Endodermal cell (in vitro differentiated cells): ENCODE data around the gene LGALS4. TPM values are rescaled to one million over a fixed set of nuclear protein-coding genes. Genes with fewer than 3 reads are reported as not detected.
"Not testable (repeated sequence)": the region's sequence is repeated elsewhere in the genome, so short reads cannot be mapped to it uniquely, and the experiment has no call there.

Experiments used
- DNase-seq: peaks from one replicate; pipeline ENCODE4 v3.0.0-alpha.2; 2017
- H3K27ac ChIP-seq: 2 replicates; pipeline ENCODE4 v1.5.1; 2013; ENCODE audit warnings: mild to moderate bottlenecking, low read depth, low read length, moderate library complexity
- H3K27me3 ChIP-seq: 2 replicates; pipeline ENCODE4 v1.6.1; 2013; ENCODE audit warnings: mild to moderate bottlenecking, low read length, moderate library complexity; ENCODE audit not compliant: insufficient read depth, control insufficient read depth, poor library complexity, severe bottlenecking
- H3K36me3 ChIP-seq: 2 replicates; pipeline ENCODE4 v1.7.0; 2013; ENCODE audit warnings: mild to moderate bottlenecking, low read length, moderate library complexity; ENCODE audit not compliant: control insufficient read depth, insufficient read depth
- H3K4me1 ChIP-seq: one replicate; pipeline ENCODE4 v1.7.0; 2013; ENCODE audit warnings: low read length; ENCODE audit not compliant: control insufficient read depth, insufficient read depth
- H3K4me3 ChIP-seq: 2 replicates; pipeline ENCODE4 v1.5.1; 2013; ENCODE audit warnings: mild to moderate bottlenecking, low read length, moderate library complexity
- H3K9ac ChIP-seq: 2 replicates; pipeline ENCODE4 v1.6.1; 2013; ENCODE audit warnings: mild to moderate bottlenecking, low read length, moderate library complexity; ENCODE audit not compliant: poor library complexity, severe bottlenecking; ENCODE audit errors: extremely low read depth
- H3K9me3 ChIP-seq: 2 replicates; pipeline ENCODE4 v1.6.1; 2013; ENCODE audit warnings: mild to moderate bottlenecking, low read length, moderate library complexity; ENCODE audit not compliant: control insufficient read depth
- H3K27ac Mint-ChIP-seq: 2 replicates; pipeline ENCODE4 v1.8.0; 2020; ENCODE audit warnings: mixed read lengths
- H3K27me3 Mint-ChIP-seq: 2 replicates; pipeline ENCODE4 v1.8.0; 2021; ENCODE audit warnings: mild to moderate bottlenecking, mixed read lengths; ENCODE audit not compliant: insufficient read depth
- H3K36me3 Mint-ChIP-seq: 2 replicates; pipeline ENCODE4 v1.8.0; 2020; ENCODE audit warnings: low read depth, mixed read lengths
- H3K4me1 Mint-ChIP-seq: 2 replicates; pipeline ENCODE4 v1.8.0; 2020; ENCODE audit warnings: mixed read lengths
- H3K4me3 Mint-ChIP-seq: 2 replicates; pipeline ENCODE4 v1.8.0; 2020; ENCODE audit warnings: mild to moderate bottlenecking, moderate library complexity, mixed read lengths
- H3K9me3 Mint-ChIP-seq: 2 replicates; pipeline ENCODE4 v1.8.0; 2020; ENCODE audit warnings: mild to moderate bottlenecking, mixed read lengths
- CTCF ChIP-seq: fragments of 200-600 bp; sonication (generic); conservative IDR thresholded peaks from 2 replicates; pipeline ENCODE4 v1.5.0; 2021; ENCODE audit warnings: antibody characterized with exemption, mild to moderate bottlenecking
- WGBS, 2 experiments: methylation state at CpG; one replicate each; pipeline versions ENCODE4 v1.1.5 to v1.1.7; 2013; ENCODE audit warnings: missing lambda C conversion rate in 2 of 2, mixed read lengths in 1 of 2; ENCODE audit not compliant: insufficient coverage in 1 of 2, insufficient read length in 1 of 2; 5-methylcytosine and 5-hydroxymethylcytosine counted together
- total RNA-seq, 2 donors: library from RNA; stranded (reverse); fragmentation: NEBNext Ultra II Directional in 1 of 2; extraction: Animal tissue kit (Norgen Biotek cat#: 25700) in 1 of 2; gene quantifications; 2 replicates in 1 of 2; 3 replicates in 1 of 2; pipeline ENCODE4 v1.2.1, GENCODE V29; 2021

The LGALS4 gene
- total RNA-seq, 2 donors from 2014 or later = 0.49 to 0.84 TPM

- no peaks in the 10 kb centered on the region for H3K4me1 ChIP-seq
- no peaks in the 10 kb centered on the region for H3K9me3 ChIP-seq
- Mint-ChIP-seq H3K27ac (no peak overlapping the region), H3K36me3 (peaks cover 51% of the 10 kb centered on the region), H3K4me1 (peaks cover 8% of the 10 kb centered on the region), H3K27me3 (no peaks in the 10 kb centered on the region), H3K4me3 (no peak overlapping the region), H3K9me3 (peaks cover 15% of the 10 kb centered on the region)
- no peak overlapping the region for H3K27ac ChIP-seq
- no peak overlapping the region for H3K9ac ChIP-seq
- no peak for DNase-seq
- 94 to 99% methylated on average over 10 to 15 of the region's 15 CpGs for WGBS, 2 experiments
- no peak overlapping the region for H3K4me3 ChIP-seq
- TF ChIP-seq CTCF = no peak
- no peaks in the 10 kb centered on the region for H3K27me3 ChIP-seq
- H3K36me3 ChIP-seq = peaks cover 20% of the 10 kb centered on the region
These were observed 4.3 kb upstream of the LGALS4 start for GRCh38 chr19:38817081-38817480.

GRCh38 chr19:38816131-38816750, 3.5 kb upstream of the LGALS4 start:
- H3K27me3 Mint-ChIP-seq = no peaks in the 10 kb centered on the region
- Histone ChIP-seq H3K36me3 (peaks cover 20% of the 10 kb centered on the region), H3K9ac (no peak overlapping the region), H3K4me1 (no peaks in the 10 kb centered on the region), H3K9me3 (no peaks in the 10 kb centered on the region), H3K27me3 (no peaks in the 10 kb centered on the region), H3K27ac (no peak overlapping the region), H3K4me3 (no peak overlapping the region)
- 93 to 94% methylated on average over 14 to 18 of the region's 18 CpGs for WGBS, 2 experiments
- peaks cover 8% of the 10 kb centered on the region for H3K4me1 Mint-ChIP-seq
- TF ChIP-seq CTCF = no peak
- peaks cover 12% of the 10 kb centered on the region for H3K9me3 Mint-ChIP-seq
- no peak for DNase-seq
- H3K4me3 Mint-ChIP-seq = no peak overlapping the region
- peak overlapping the region; percentile 48 for H3K27ac Mint-ChIP-seq
- H3K36me3 Mint-ChIP-seq = peaks cover 46% of the 10 kb centered on the region

GRCh38 chr19:38815059-38816001, 2.6 kb upstream of the LGALS4 start:
- WGBS, 2 experiments = 97% methylated on average over 22 to 34 of the region's 34 CpGs
- Histone ChIP-seq H3K4me3 (no peak overlapping the region), H3K27me3 (no peaks in the 10 kb centered on the region), H3K4me1 (no peaks in the 10 kb centered on the region), H3K36me3 (peaks cover 14% of the 10 kb centered on the region), H3K27ac (no peak overlapping the region), H3K9ac (no peak overlapping the region), H3K9me3 (no peaks in the 10 kb centered on the region)
- Mint-ChIP-seq H3K27me3 (no peaks in the 10 kb centered on the region), H3K4me3 (no peak overlapping the region), H3K4me1 (peaks cover 8% of the 10 kb centered on the region), H3K27ac (no peak overlapping the region), H3K36me3 (peaks cover 37% of the 10 kb centered on the region), H3K9me3 (peaks cover 3% of the 10 kb centered on the region)
- DNase-seq = peak; percentile 65
- no peak for TF ChIP-seq CTCF

GRCh38 chr19:38813932-38814331, 1.2 kb upstream of the LGALS4 start:
- H3K27ac ChIP-seq, H3K9me3 ChIP-seq, H3K9me3 Mint-ChIP-seq, DNase-seq, H3K9ac ChIP-seq, H3K4me1 Mint-ChIP-seq, H3K27me3 ChIP-seq, H3K4me3 ChIP-seq, H3K4me1 ChIP-seq, H3K27ac Mint-ChIP-seq, H3K27me3 Mint-ChIP-seq, H3K4me3 Mint-ChIP-seq: not testable (repeated sequence)
- peaks cover 14% of the 10 kb centered on the region for H3K36me3 ChIP-seq
- WGBS, 2 experiments = 95 to 100% methylated on average over 1 of the region's 2 CpGs
- peaks cover 29% of the 10 kb centered on the region for H3K36me3 Mint-ChIP-seq
